Naive thymus-derived CD4-positive, alpha-beta T cell (primary cell): ENCODE measurements around the gene ZNF728. TPM values are rescaled to one million over a fixed set of nuclear protein-coding genes. Genes with fewer than 3 reads are reported as not detected.
"Not testable (repeated sequence)": the region's sequence is repeated elsewhere in the genome, so short reads cannot be mapped to it uniquely, and the experiment has no call there.

Experiments used
- ATAC-seq: fragments of 150-1000 bp; cut with Tn5 transposase; 2 replicates; pipeline ENCODE4 v1.10.0; 2021; ENCODE audit warnings: mild to moderate bottlenecking, moderate library complexity
- CTCF ChIA-PET: fragments of 350-600 bp; sonication (Branson Sonifier 250); formaldehyde crosslinking; loops from one replicate; lab custom pipeline; 2021; ENCODE audit warnings: antibody characterized with exemption; lab: Charles Lee
- POLR2A ChIA-PET: fragments of 350-600 bp; sonication (Branson Sonifier 250); formaldehyde crosslinking; loops from one replicate; lab custom pipeline; 2021; ENCODE audit warnings: antibody characterized with exemption, inconsistent platforms; lab: Charles Lee
- DNase-seq, 9 donors: peaks; one replicate each; pipeline versions ENCODE4 v3.0.0 to v3.0.0-alpha.2; 2020 to 2022; ENCODE audit warnings: mixed read lengths in 1 of 9
- H3K27ac ChIP-seq: one replicate; pipeline ENCODE4 v1.7.0; 2013; ENCODE audit warnings: mild to moderate bottlenecking, low read depth, low read length, moderate library complexity
- H3K27me3 ChIP-seq, 2 donors: one replicate each; pipeline ENCODE4 v1.7.0; 2013; ENCODE audit warnings: low read length in 2 of 2, mild to moderate bottlenecking in 2 of 2, moderate library complexity in 2 of 2; ENCODE audit not compliant: control insufficient read depth in 2 of 2, insufficient read depth in 2 of 2
- H3K36me3 ChIP-seq, 3 experiments: 1 replicate in 2 of 3; 2 replicates in 1 of 3; pipeline ENCODE4 v1.7.0; 2013; ENCODE audit warnings: low read length in 3 of 3, mild to moderate bottlenecking in 3 of 3, moderate library complexity in 1 of 3; ENCODE audit not compliant: insufficient read depth in 3 of 3, control insufficient read depth in 2 of 3
- H3K4me1 ChIP-seq, 2 donors: one replicate each; pipeline ENCODE4 v1.7.0; 2013; ENCODE audit warnings: low read length in 2 of 2, mild to moderate bottlenecking in 2 of 2, moderate library complexity in 1 of 2; ENCODE audit not compliant: control insufficient read depth in 2 of 2, insufficient read depth in 2 of 2
- H3K4me3 ChIP-seq: 2 replicates; pipeline ENCODE4 v1.7.0; 2013; ENCODE audit warnings: mild to moderate bottlenecking, low read length
- H3K9me3 ChIP-seq, 3 experiments: 1 replicate in 2 of 3; 2 replicates in 1 of 3; pipeline ENCODE4 v1.7.0; 2013; ENCODE audit warnings: low read length in 3 of 3; ENCODE audit not compliant: control insufficient read depth in 2 of 3
- H3K27ac Mint-ChIP-seq, 9 donors: one replicate each; pipeline ENCODE4 v1.8.0; 2020 to 2022; ENCODE audit warnings: mixed read lengths in 9 of 9, mild to moderate bottlenecking in 8 of 9, moderate library complexity in 5 of 9, inconsistent platforms in 2 of 9
- H3K27me3 Mint-ChIP-seq, 5 donors: one replicate each; pipeline ENCODE4 v1.8.0; 2021 to 2022; ENCODE audit warnings: mixed read lengths in 5 of 5, mild to moderate bottlenecking in 1 of 5
- H3K36me3 Mint-ChIP-seq, 5 donors: one replicate each; pipeline ENCODE4 v1.8.0; 2020 to 2022; ENCODE audit warnings: mixed read lengths in 5 of 5, mild to moderate bottlenecking in 3 of 5, inconsistent platforms in 1 of 5
- H3K4me1 Mint-ChIP-seq, 7 donors: one replicate each; pipeline ENCODE4 v1.8.0; 2020 to 2022; ENCODE audit warnings: mixed read lengths in 7 of 7, mild to moderate bottlenecking in 3 of 7, inconsistent platforms in 1 of 7
- H3K4me3 Mint-ChIP-seq, 10 donors: one replicate each; pipeline ENCODE4 v1.8.0; 2020 to 2022; ENCODE audit warnings: mild to moderate bottlenecking in 10 of 10, mixed read lengths in 10 of 10, moderate library complexity in 6 of 10, inconsistent platforms in 2 of 10
- H3K9me3 Mint-ChIP-seq, 11 donors: one replicate each; pipeline ENCODE4 v1.8.0; 2020 to 2022; ENCODE audit warnings: mixed read lengths in 11 of 11, mild to moderate bottlenecking in 4 of 11, inconsistent platforms in 1 of 11, moderate library complexity in 1 of 11
- intact Hi-C, 2 donors: fragments of 100-400 bp; cut with micrococcal nuclease; formaldehyde crosslinking; loops; one replicate each; pipeline ENCODE4 v1.15.1; 2023
- polyA plus RNA-seq, 2 donors: library from polyadenylated mRNA; unstranded; fragments of 300-500 nt; fragmentation: Illumina TruSeq; gene quantifications; one replicate each; pipeline ENCODE4 v1.2.3, GENCODE V29; 2021
- total RNA-seq, 6 experiments: library from RNA in 5 of 6; stranded (reverse) in 5 of 6; gene quantifications; 1 replicate in 5 of 6; 2 replicates in 1 of 6; pipeline ENCODE4 v1.2.3 and lab custom pipeline; 2021 to 2026

The ZNF728 gene
- total RNA-seq (not detected), polyA plus RNA-seq (not detected), total RNA-seq (lab: John Stamatoyannopoulos, UW) (not detected)

DNA sequence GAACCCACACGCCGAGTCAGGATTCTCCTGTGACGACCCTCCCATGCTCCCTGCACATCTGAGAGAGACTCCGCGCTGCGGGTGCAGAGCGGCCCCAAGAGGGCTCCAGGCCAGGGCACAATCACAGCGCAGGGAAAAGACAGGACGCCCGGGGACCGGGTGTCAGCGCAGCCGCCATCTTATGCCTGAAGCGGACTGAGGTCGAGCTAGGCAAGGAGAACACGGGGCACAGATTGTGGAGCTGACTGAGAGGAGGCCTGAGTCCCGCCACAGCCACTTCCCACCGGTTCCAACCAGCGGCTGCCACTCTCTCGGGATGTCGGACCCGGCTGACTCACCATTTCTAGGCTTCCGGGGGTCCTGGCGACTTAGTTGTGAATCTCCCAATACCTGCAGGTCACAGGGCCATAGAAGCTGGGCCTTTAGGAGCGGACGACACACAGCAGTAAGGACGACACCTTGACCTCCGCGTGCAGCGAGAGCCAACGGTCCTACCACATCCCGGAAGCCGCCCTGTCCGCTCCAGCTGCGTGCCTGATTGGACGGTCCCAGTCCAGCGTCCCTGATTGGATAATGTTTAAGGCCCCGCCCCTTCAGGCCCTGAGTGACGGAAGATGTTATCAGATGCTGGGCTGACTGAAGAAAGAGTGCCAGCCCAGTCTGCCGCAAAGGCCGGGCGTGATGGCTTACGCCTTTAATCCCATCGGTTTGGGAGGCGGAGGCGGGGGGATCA, at the start of gene ZNF728:
TSS of gene ZNF728 (minus strand) at position 487 of the 733 bp plus-strand sequence. CDS start at position 341, 146 bp downstream.
- H3K36me3 ChIP-seq = no peaks in the 10 kb centered on the region
- peaks cover 0 to 10% (median 0%) of the 10 kb centered on the region in 3 experiments for H3K9me3 ChIP-seq
- intact Hi-C loops = no loop called here
- CTCF ChIA-PET = no interaction called here
- H3K27ac ChIP-seq = no peak within 1 kb of the TSS
- no peak for ATAC-seq
- H3K4me3 ChIP-seq = no peak within 1 kb of the TSS
- H3K27ac Mint-ChIP-seq = no peak within 1 kb of the TSS
- no peak within 1 kb of the TSS for H3K4me3 Mint-ChIP-seq
- H3K27me3 ChIP-seq = no peaks in the 10 kb centered on the region
- POLR2A ChIA-PET = no interaction called here
- peaks cover 0 to 90% (median 31%) of the 10 kb centered on the region in 11 donors for H3K9me3 Mint-ChIP-seq
- peaks cover 0 to 5% (median 0%) of the 10 kb centered on the region in 5 donors for H3K27me3 Mint-ChIP-seq
- peaks cover 0 to 4% (median 1%) of the 10 kb centered on the region in 5 donors for H3K36me3 Mint-ChIP-seq
- H3K4me1 Mint-ChIP-seq = no peaks in the 10 kb centered on the region
- no peak for DNase-seq
- no peaks in the 10 kb centered on the region for H3K4me1 ChIP-seq

DNA sequence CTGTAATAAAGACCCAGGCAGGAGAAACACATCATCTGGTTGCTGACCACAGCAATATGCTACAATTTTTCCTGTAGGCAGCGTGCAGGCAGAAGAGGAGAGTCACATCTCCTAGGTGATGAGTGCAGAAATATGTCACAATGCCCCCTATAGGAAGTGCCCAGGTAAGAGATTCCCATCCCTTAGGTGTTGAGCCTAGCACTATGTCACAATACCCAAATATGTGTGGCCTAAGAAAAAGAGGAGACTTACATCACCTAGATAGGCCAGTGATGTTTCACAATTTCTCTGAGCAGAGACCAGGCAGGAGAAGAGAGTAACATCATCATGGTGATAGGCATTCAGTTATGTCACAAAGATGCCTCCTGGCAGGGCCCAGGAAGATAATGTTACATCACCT, 49.4 kb upstream of the ZNF728 start:
- DNase-seq (no peak), ATAC-seq (no peak)
- Mint-ChIP-seq H3K36me3 (peaks cover 0 to 8% (median 0%) of the 10 kb centered on the region in 5 donors), H3K27ac (no peak overlapping the region), H3K4me1 (no peaks in the 10 kb centered on the region), H3K9me3 (peaks cover 6 to 71% (median 34%) of the 10 kb centered on the region in 11 donors), H3K4me3 (no peak overlapping the region), H3K27me3 (no peaks in the 10 kb centered on the region)
- Histone ChIP-seq H3K27ac (no peak overlapping the region), H3K4me1 (no peaks in the 10 kb centered on the region), H3K9me3 (peaks cover 0 to 11% (median 0%) of the 10 kb centered on the region in 3 experiments), H3K27me3 (no peaks in the 10 kb centered on the region), H3K36me3 (no peaks in the 10 kb centered on the region), H3K4me3 (no peak overlapping the region)
- ChIA-PET CTCF (no interaction called here), POLR2A (no interaction called here)
- intact Hi-C loops = no loop called here

DNA sequence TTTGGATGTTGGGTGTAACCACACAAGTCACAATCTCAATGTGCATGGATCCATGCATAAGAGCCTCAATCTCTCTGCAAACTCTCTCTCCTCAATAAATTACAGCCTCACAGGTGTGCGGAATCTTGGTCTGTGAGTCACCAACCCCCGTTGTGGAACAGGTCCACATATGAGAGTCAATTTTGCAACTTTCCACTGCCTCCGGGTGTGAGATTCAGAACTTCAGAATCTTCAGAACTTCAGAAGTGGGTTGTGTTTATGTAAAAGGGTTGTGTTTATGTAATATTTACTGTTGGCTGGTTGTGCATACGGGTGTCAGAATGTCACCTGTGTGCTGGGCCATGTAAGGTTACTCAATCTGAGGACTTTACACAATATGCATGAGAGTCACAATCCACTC, 46.3 kb upstream of the ZNF728 start:
- H3K4me3 ChIP-seq = no peak overlapping the region
- H3K27ac Mint-ChIP-seq = no peak overlapping the region
- peaks cover 9 to 74% (median 37%) of the 10 kb centered on the region in 11 donors for H3K9me3 Mint-ChIP-seq
- ATAC-seq = no peak
- CTCF ChIA-PET = no interaction called here
- H3K4me1 Mint-ChIP-seq = no peaks in the 10 kb centered on the region
- H3K9me3 ChIP-seq = peaks cover 0 to 20% (median 0%) of the 10 kb centered on the region in 3 experiments
- no peak for DNase-seq
- no peaks in the 10 kb centered on the region for H3K36me3 ChIP-seq
- POLR2A ChIA-PET = no interaction called here
- H3K36me3 Mint-ChIP-seq = peaks cover 0 to 8% (median 0%) of the 10 kb centered on the region in 5 donors
- H3K27me3 Mint-ChIP-seq = no peaks in the 10 kb centered on the region
- H3K27ac ChIP-seq = no peak overlapping the region
- intact Hi-C loops = no loop called here
- no peaks in the 10 kb centered on the region for H3K4me1 ChIP-seq
- H3K27me3 ChIP-seq = no peaks in the 10 kb centered on the region
- H3K4me3 Mint-ChIP-seq = no peak overlapping the region

DNA sequence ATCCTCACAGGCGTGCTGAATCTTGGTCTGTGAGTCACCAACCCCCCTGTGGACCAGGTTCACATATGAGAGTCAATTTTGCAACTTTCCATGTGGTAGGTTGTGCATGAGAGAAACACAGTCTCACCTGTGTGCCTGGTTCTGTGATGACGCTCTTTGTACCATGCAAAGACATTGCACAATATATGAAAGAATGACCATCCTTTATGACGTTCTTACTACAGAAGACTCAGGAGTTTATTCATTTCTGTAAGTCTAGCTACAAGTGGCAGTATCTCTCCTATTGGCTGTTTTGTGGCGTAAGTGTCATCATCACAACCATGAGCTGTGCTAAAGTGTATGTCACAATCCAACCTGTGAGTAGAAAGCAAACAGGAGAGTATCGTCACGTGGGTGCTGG, 43.8 kb upstream of the ZNF728 start:
- Mint-ChIP-seq H3K9me3 (peaks cover 14 to 80% (median 43%) of the 10 kb centered on the region in 11 donors), H3K36me3 (peaks cover 0 to 8% (median 0%) of the 10 kb centered on the region in 5 donors), H3K4me3 (no peak overlapping the region), H3K4me1 (no peaks in the 10 kb centered on the region), H3K27me3 (no peaks in the 10 kb centered on the region), H3K27ac (no peak overlapping the region)
- H3K9me3 ChIP-seq = peaks cover 0 to 26% (median 0%) of the 10 kb centered on the region in 3 experiments
- ChIA-PET CTCF (no interaction called here), POLR2A (no interaction called here)
- no peak for DNase-seq
- no peaks in the 10 kb centered on the region for H3K36me3 ChIP-seq
- no peak overlapping the region for H3K27ac ChIP-seq
- no peaks in the 10 kb centered on the region for H3K27me3 ChIP-seq
- intact Hi-C loops = no loop called here
- ATAC-seq = no peak
- no peaks in the 10 kb centered on the region for H3K4me1 ChIP-seq
- no peak overlapping the region for H3K4me3 ChIP-seq

DNA sequence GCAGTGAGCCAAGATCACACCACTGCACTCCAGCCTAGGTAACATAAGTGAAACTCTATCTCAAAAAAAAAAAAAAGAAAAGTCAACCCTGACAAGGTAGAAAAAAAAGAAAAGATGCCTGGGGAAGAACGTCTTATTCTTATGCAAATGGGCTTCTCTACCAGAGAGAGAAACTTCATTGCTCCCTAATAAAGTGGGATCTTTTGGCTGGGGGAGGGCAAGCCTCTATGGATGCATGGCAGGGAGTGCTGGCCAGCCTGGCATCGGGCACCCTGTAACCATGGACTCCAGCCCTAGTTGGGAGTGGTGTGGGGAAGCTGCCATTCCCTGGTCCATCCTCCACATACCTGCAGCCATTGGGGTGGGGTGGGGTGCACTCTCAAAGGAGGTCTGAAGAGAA, 30.7 kb upstream of the ZNF728 start:
- Histone ChIP-seq H3K27me3 (no peaks in the 10 kb centered on the region), H3K4me1 (no peaks in the 10 kb centered on the region), H3K36me3 (no peaks in the 10 kb centered on the region), H3K27ac (no peak overlapping the region), H3K4me3 (no peak overlapping the region), H3K9me3 (peaks cover 0 to 7% (median 0%) of the 10 kb centered on the region in 3 experiments)
- Mint-ChIP-seq H3K4me3 (no peak overlapping the region), H3K27ac (no peak overlapping the region), H3K9me3 (peaks cover 0 to 37% (median 16%) of the 10 kb centered on the region in 11 donors), H3K36me3 (peaks cover 0 to 8% (median 0%) of the 10 kb centered on the region in 5 donors), H3K27me3 (no peaks in the 10 kb centered on the region), H3K4me1 (no peaks in the 10 kb centered on the region)
- CTCF ChIA-PET = no interaction called here
- DNase-seq (no peak), ATAC-seq (no peak)
- POLR2A ChIA-PET = no interaction called here
- intact Hi-C loops = no loop called here

DNA sequence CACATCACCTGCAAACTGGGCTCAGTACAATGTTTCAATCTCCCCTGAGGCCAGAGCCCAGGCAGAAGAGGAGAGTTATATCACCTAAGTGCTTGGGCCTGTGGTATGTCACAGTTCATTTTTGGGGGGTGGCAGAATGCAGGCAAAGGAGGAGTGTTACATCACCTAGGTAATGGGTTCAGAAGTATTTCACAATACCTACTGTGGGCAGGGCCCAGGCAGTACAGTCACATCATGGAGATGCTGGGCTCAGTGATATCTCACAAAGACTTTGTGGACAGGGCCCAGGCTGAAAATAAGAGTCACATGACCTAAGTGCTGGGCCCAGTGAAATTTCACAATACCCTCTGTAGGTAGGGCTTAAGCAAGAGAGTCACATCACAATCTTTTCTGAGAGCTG, 12.7 kb upstream of the ZNF728 start:
- POLR2A ChIA-PET = no interaction called here
- no peak overlapping the region for H3K4me3 ChIP-seq
- no peak overlapping the region for H3K27ac Mint-ChIP-seq
- no peaks in the 10 kb centered on the region for H3K27me3 ChIP-seq
- H3K9me3 ChIP-seq = peaks cover 0 to 4% (median 0%) of the 10 kb centered on the region in 3 experiments
- DNase-seq (no peak), ATAC-seq (no peak)
- no peaks in the 10 kb centered on the region for H3K4me1 ChIP-seq
- H3K4me3 Mint-ChIP-seq = no peak overlapping the region
- no peaks in the 10 kb centered on the region for H3K36me3 ChIP-seq
- H3K36me3 Mint-ChIP-seq = peaks cover 0 to 7% (median 0%) of the 10 kb centered on the region in 5 donors
- peaks cover 9 to 84% (median 38%) of the 10 kb centered on the region in 11 donors for H3K9me3 Mint-ChIP-seq
- H3K4me1 Mint-ChIP-seq = peaks cover 0 to 1% (median 0%) of the 10 kb centered on the region in 7 donors
- CTCF ChIA-PET = no interaction called here
- no peaks in the 10 kb centered on the region for H3K27me3 Mint-ChIP-seq
- intact Hi-C loops = loop anchor here in 1 of 2 donors (10.0 kb wide), 1 partner anchor 849 kb away; no protein-coding TSS in a partner anchor
- H3K27ac ChIP-seq = no peak overlapping the region

DNA sequence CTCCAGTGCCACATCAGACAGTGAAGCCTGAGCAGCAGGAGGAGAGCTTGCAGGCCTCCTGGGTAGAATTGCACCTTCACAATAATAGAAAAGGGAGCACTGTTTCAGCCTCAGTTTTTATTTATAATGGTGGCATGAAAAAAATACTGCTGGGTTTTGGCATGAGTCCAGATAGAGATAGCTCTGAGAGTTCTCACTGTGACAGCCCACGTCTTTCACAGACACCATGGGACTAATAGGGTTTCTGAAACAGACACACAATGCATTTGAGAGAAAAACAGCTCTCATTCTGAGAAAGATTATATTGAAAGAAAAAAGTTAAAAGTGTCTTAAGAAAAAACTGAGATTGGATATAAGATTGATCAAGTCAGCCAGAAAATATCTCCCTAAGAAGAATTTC, 8.0 kb downstream of the ZNF728 start:
- CTCF ChIA-PET, H3K27ac Mint-ChIP-seq, H3K36me3 Mint-ChIP-seq, DNase-seq, H3K4me3 ChIP-seq, H3K9me3 ChIP-seq, H3K4me3 Mint-ChIP-seq, intact Hi-C loops, POLR2A ChIA-PET, H3K4me1 ChIP-seq, H3K27me3 ChIP-seq, H3K27me3 Mint-ChIP-seq, H3K4me1 Mint-ChIP-seq, H3K36me3 ChIP-seq, ATAC-seq, H3K27ac ChIP-seq: not testable (repeated sequence)
- peaks cover 8 to 71% (median 29%) of the 10 kb centered on the region in 11 donors for H3K9me3 Mint-ChIP-seq
